B cell (primary cell): ENCODE measurements around the gene SLC4A11. TPM values are rescaled to one million over a fixed set of nuclear protein-coding genes. Genes with fewer than 3 reads are reported as not detected.

Source experiments
- ATAC-seq: fragments of 200-7000 bp; cut with Tn5 transposase; one replicate; pipeline ENCODE4 v1.10.0; 2021; ENCODE audit warnings: low read depth, mild to moderate bottlenecking, moderate number of reproducible peaks, moderate library complexity
- CTCF ChIA-PET: fragments of 350-600 bp; sonication (Branson Sonifier 250); formaldehyde crosslinking; loops from one replicate; lab custom pipeline; 2021; ENCODE audit warnings: antibody characterized with exemption, inconsistent platforms; lab: Charles Lee
- POLR2A ChIA-PET: fragments of 350-600 bp; sonication (Branson Sonifier 250); formaldehyde crosslinking; loops from one replicate; lab custom pipeline; 2021; ENCODE audit warnings: antibody characterized with exemption; lab: Charles Lee
- DNase-seq: peaks from one replicate; pipeline ENCODE4 v3.0.0; 2013
- H2AFZ ChIP-seq: 2 replicates; pipeline ENCODE4 v1.6.1; 2012; ENCODE audit warnings: mild to moderate bottlenecking, low read depth, low read length; ENCODE audit not compliant: insufficient read depth, poor library complexity, severe bottlenecking
- H3K27ac ChIP-seq, 2 donors: 1 replicate in 1 of 2; 2 replicates in 1 of 2; pipeline ENCODE4 v1.5.1; 2012 to 2013; ENCODE audit warnings: low read length in 2 of 2, mild to moderate bottlenecking in 2 of 2, moderate library complexity in 1 of 2
- H3K27me3 ChIP-seq, 4 experiments: fragments of 200-600 bp in 1 of 4; sonication (generic) in 1 of 4; replicated peaks in 1 of 4; 1 replicate in 2 of 4; 2 replicates in 2 of 4; pipeline versions ENCODE4 v1.6.1 to v1.7.0; 2013 to 2016; ENCODE audit warnings: low read length in 3 of 4, mild to moderate bottlenecking in 2 of 4, mixed read lengths in 1 of 4, moderate library complexity in 1 of 4; ENCODE audit not compliant: insufficient read depth in 4 of 4, control insufficient read depth in 3 of 4; ENCODE audit errors: control extremely low read depth in 1 of 4
- H3K36me3 ChIP-seq, 2 experiments: replicated peaks in 1 of 2; 1 replicate in 1 of 2; 2 replicates in 1 of 2; pipeline versions ENCODE4 v1.6.1 to v1.7.1; 2013; ENCODE audit warnings: low read length in 1 of 2; ENCODE audit not compliant: insufficient read depth in 2 of 2, control insufficient read depth in 1 of 2; ENCODE audit errors: control extremely low read depth in 1 of 2, extremely low read depth in 1 of 2
- H3K4me1 ChIP-seq, 2 donors: fragments of 200-600 bp in 1 of 2; sonication (generic) in 1 of 2; 1 replicate in 1 of 2; 2 replicates in 1 of 2; pipeline versions ENCODE4 v1.5.1 to v1.6.1; 2013 to 2017; ENCODE audit warnings: low read length in 2 of 2; ENCODE audit not compliant: control insufficient read depth in 2 of 2, insufficient read depth in 2 of 2
- H3K4me2 ChIP-seq: replicated peaks from 2 replicates; pipeline ENCODE3; 2012; ENCODE audit warnings: mild to moderate bottlenecking, low read depth, low read length; ENCODE audit not compliant: poor library complexity, severe bottlenecking
- H3K4me3 ChIP-seq, 5 experiments: fragments of 200-600 bp in 1 of 5; sonication (generic) in 1 of 5; 1 replicate in 3 of 5; 2 replicates in 2 of 5; pipeline versions ENCODE4 v1.5.1 to v1.7.0; 2011 to 2016; ENCODE audit warnings: low read length in 4 of 5, mild to moderate bottlenecking in 4 of 5, low read depth in 2 of 5, control low read depth in 1 of 5, moderate library complexity in 1 of 5; ENCODE audit not compliant: insufficient read depth in 1 of 5; ENCODE audit errors: control extremely low read depth in 1 of 5, extremely low read depth in 1 of 5
- H3K79me2 ChIP-seq: fragments of 200-600 bp; sonication (generic); one replicate; pipeline ENCODE4 v1.6.0; 2016; ENCODE audit warnings: low read length; ENCODE audit not compliant: control insufficient read depth, insufficient read depth
- H3K9ac ChIP-seq: fragments of 200-600 bp; sonication (generic); 2 replicates; pipeline ENCODE4 v1.6.1; 2017; ENCODE audit warnings: mild to moderate bottlenecking, low read length, moderate library complexity
- H3K9me3 ChIP-seq, 3 donors: one replicate each; pipeline versions ENCODE4 v1.6.1 to v1.7.1; 2013; ENCODE audit warnings: low read length in 2 of 3; ENCODE audit not compliant: control insufficient read depth in 2 of 3, insufficient read depth in 1 of 3; ENCODE audit errors: control extremely low read depth in 1 of 3
- H4K20me1 ChIP-seq: 2 replicates; pipeline ENCODE4 v1.6.0; 2012; ENCODE audit warnings: mild to moderate bottlenecking, low read length; ENCODE audit not compliant: insufficient read depth, control insufficient read depth, poor library complexity, severe bottlenecking
- H3K27ac Mint-ChIP-seq: one replicate; pipeline ENCODE4 v1.8.0; 2021; ENCODE audit warnings: mixed read lengths
- H3K27me3 Mint-ChIP-seq: one replicate; pipeline ENCODE4 v1.8.0; 2021; ENCODE audit warnings: mixed read lengths
- H3K4me1 Mint-ChIP-seq: one replicate; pipeline ENCODE4 v1.8.0; 2021; ENCODE audit warnings: mixed read lengths
- H3K4me3 Mint-ChIP-seq: one replicate; pipeline ENCODE4 v1.8.0; 2021; ENCODE audit warnings: mixed read lengths
- H3K9me3 Mint-ChIP-seq: one replicate; pipeline ENCODE4 v1.8.0; 2022; ENCODE audit warnings: mixed read lengths; ENCODE audit not compliant: insufficient read depth
- CTCF ChIP-seq: fragments of 200-600 bp; IDR thresholded peaks from one replicate; pipeline ENCODE4 v1.8.0; 2022; ENCODE audit warnings: antibody characterized with exemption, mild to moderate bottlenecking
- EZH2 ChIP-seq: IDR thresholded peaks from 2 replicates; pipeline ENCODE4 v1.6.1; 2012; ENCODE audit warnings: borderline replicate concordance, low read depth, mild to moderate bottlenecking, moderate library complexity, low read length; ENCODE audit not compliant: insufficient read depth, poor library complexity, severe bottlenecking
- WGBS: methylation state at CpG from one replicate; pipeline ENCODE4 v1.1.5; 2013; ENCODE audit warnings: missing lambda C conversion rate; ENCODE audit not compliant: insufficient coverage; 5-methylcytosine and 5-hydroxymethylcytosine counted together
- intact Hi-C: fragments of 100-400 bp; cut with micrococcal nuclease; formaldehyde crosslinking; loops from one replicate; pipeline ENCODE4 v1.10.0; 2022
- polyA plus RNA-seq: library from polyadenylated mRNA; depleted of rRNA; stranded (reverse); fragments of >200 nt; gene quantifications from 2 replicates; pipeline ENCODE4 v1.2.3, GENCODE V29; 2012
- total RNA-seq, 2 donors: library from RNA; stranded (reverse); fragments of 120-200 nt in 1 of 2; gene quantifications; 1 replicate in 1 of 2; 2 replicates in 1 of 2; pipeline versions ENCODE4 v1.2.3 to v1.2.4, GENCODE V29; 2013 to 2022

Gene SLC4A11
- total and polyA plus RNA-seq, 2 donors (not counting 1 experiment from before 2014, with no cell fraction given): 0.85 to 1.6 TPM

GRCh38 chr20:3255728-3256127 lies 16.7 kb upstream of the SLC4A11 start:
- WGBS: 94% methylated on average over 5 of the region's 5 CpGs
- H3K4me1 Mint-ChIP-seq: no peaks in the 10 kb centered on the region
- Histone ChIP-seq H3K4me1 (no peaks in the 10 kb centered on the region), H3K27me3 (peaks cover 0 to 4% (median 0%) of the 10 kb centered on the region in 4 experiments), H3K9ac (no peak overlapping the region), H3K9me3 (no peaks in the 10 kb centered on the region), H3K4me3 (no peak overlapping the region), H4K20me1 (no peaks in the 10 kb centered on the region), H2AFZ (no peak overlapping the region), H3K79me2 (no peaks in the 10 kb centered on the region), H3K27ac (no peak overlapping the region), H3K36me3 (peaks cover 0 to 11% of the 10 kb centered on the region in 2 experiments), H3K4me2 (no peak overlapping the region)
- no peak overlapping the region for H3K27ac Mint-ChIP-seq
- no peak for DNase-seq
- H3K4me3 Mint-ChIP-seq: no peak overlapping the region
- intact Hi-C loops: no loop called here
- TF ChIP-seq EZH2 (no peak), CTCF (no peak)
- H3K27me3 Mint-ChIP-seq: no peaks in the 10 kb centered on the region
- ChIA-PET CTCF (no interaction called here), POLR2A (no interaction called here)
- no peaks in the 10 kb centered on the region for H3K9me3 Mint-ChIP-seq
- ATAC-seq: no peak

GRCh38 chr20:3251806-3252205 lies 12.8 kb upstream of the SLC4A11 start:
- CTCF ChIA-PET: interaction anchor here (0.6 to 1.6 kb wide), 3 partner anchors 31 to 198 kb away, joined by 3 to 5 read pairs (median 3); no protein-coding TSS in a partner anchor

More at GRCh38 chr20:3251806-3252205, 12.8 kb upstream of the SLC4A11 start:
- no peak overlapping the region for H3K27ac Mint-ChIP-seq
- H4K20me1 ChIP-seq: no peaks in the 10 kb centered on the region
- no peak overlapping the region for H3K9ac ChIP-seq
- peaks cover 7% of the 10 kb centered on the region for H3K4me1 Mint-ChIP-seq
- no peak for TF ChIP-seq CTCF
- TF ChIP-seq EZH2: no peak
- no peak overlapping the region for H3K27ac ChIP-seq
- peaks cover 15% of the 10 kb centered on the region for H3K27me3 Mint-ChIP-seq
- no peak overlapping the region for H2AFZ ChIP-seq
- intact Hi-C loops: no loop called here
- no peak overlapping the region for H3K4me3 Mint-ChIP-seq
- ATAC-seq: no peak
- H3K9me3 Mint-ChIP-seq: no peaks in the 10 kb centered on the region
- peaks cover 0 to 11% of the 10 kb centered on the region in 2 experiments for H3K36me3 ChIP-seq
- WGBS: 95% methylated on average over 8 of the region's 8 CpGs
- H3K4me3 ChIP-seq: no peak overlapping the region
- no peaks in the 10 kb centered on the region for H3K9me3 ChIP-seq
- POLR2A ChIA-PET: no interaction called here
- H3K79me2 ChIP-seq: no peaks in the 10 kb centered on the region
- no peak overlapping the region for H3K4me2 ChIP-seq
- peaks cover 0 to 30% (median 9%) of the 10 kb centered on the region in 4 experiments for H3K27me3 ChIP-seq
- peaks cover 11 to 12% of the 10 kb centered on the region in 2 donors for H3K4me1 ChIP-seq
- DNase-seq: no peak
